Stimulated activated CD8-positive, alpha-beta memory T cell treated with anti-CD3 and anti-CD28 coated beads, Interleukin-7, amount 100 ng/mL, for 1 hour (primary cell): ENCODE results near the gene TFAP2E.

ENCODE experiments used
- DNase-seq, 2 donors: peaks; one replicate each; pipeline ENCODE4 v3.0.0-alpha.2; 2020; ENCODE audit warnings: low read depth in 2 of 2

The TFAP2E gene

GRCh38 chr1:35557118-35557610, 15.9 kb upstream of the TFAP2E start, which contains the start of gene KIAA0319L:
Gene KIAA0319L (minus strand): TSS chr1:35557403. CDS start chr1:35554491, 2,912 bp downstream.
- DNase-seq, result no peak

GRCh38 chr1:35557611-35558373, 15.3 kb upstream of the TFAP2E start, which contains the start of gene NCDN:
Gene NCDN (plus strand): TSS chr1:35557799. CDS start chr1:35558191, 392 bp downstream.
- DNase-seq, result peak; percentile 89 to 90

GRCh38 chr1:35558374-35559316, 14.5 kb upstream of the TFAP2E start:
- no peak for DNase-seq

- no peak for DNase-seq
These were observed 13.7 kb upstream of the TFAP2E start for GRCh38 chr1:35559317-35559944.

- no peak for DNase-seq
These were observed 12.6 kb upstream of the TFAP2E start for GRCh38 chr1:35560256-35561225.

- DNase-seq, result no peak
These were observed 11.7 kb upstream of the TFAP2E start for GRCh38 chr1:35561297-35561971.

- DNase-seq, result no peak
These were observed 11.0 kb upstream of the TFAP2E start for GRCh38 chr1:35561972-35562680.

- no peak for DNase-seq
These were observed 9.9 kb upstream of the TFAP2E start for GRCh38 chr1:35563166-35563565.

- DNase-seq, result peak; percentile 49 to 64
These were observed 8.9 kb upstream of the TFAP2E start for GRCh38 chr1:35564037-35564883.

- DNase-seq, result no peak
These were observed 8.0 kb upstream of the TFAP2E start for GRCh38 chr1:35564884-35565741.

- no peak for DNase-seq
These were observed 7.4 kb upstream of the TFAP2E start for GRCh38 chr1:35565742-35566133.

- no peak for DNase-seq
These were observed 5.1 kb upstream of the TFAP2E start for GRCh38 chr1:35567947-35568558.

- peak; percentile 36 to 47 for DNase-seq
These were observed 4.1 kb upstream of the TFAP2E start for GRCh38 chr1:35568975-35569395.

GRCh38 chr1:35569936-35570335, 3.2 kb upstream of the TFAP2E start:
- DNase-seq, result no peak

GRCh38 chr1:35570589-35571137, 2.5 kb upstream of the TFAP2E start:
- no peak for DNase-seq

GRCh38 chr1:35571263-35571662, 1.9 kb upstream of the TFAP2E start:
- DNase-seq, result no peak

- DNase-seq, result no peak
These were observed 818 bp upstream of the TFAP2E start for GRCh38 chr1:35572296-35572695.
